Erythroblast (primary cell): ENCODE data around the gene NR0B2.
"Not testable (repeated sequence)": the region's sequence is repeated elsewhere in the genome, so short reads cannot be mapped to it uniquely, and the experiment has no call there.

Source experiments
- DNase-seq, 2 experiments: peaks; one replicate each; lab custom pipeline; 2025; lab: John Stamatoyannopoulos, UW
- GATA1 ChIP-seq: IDR thresholded peaks from 2 replicates; pipeline ENCODE4 v1.6.1; 2011; ENCODE audit warnings: low read depth, mild to moderate bottlenecking, control low read depth, low read length, moderate library complexity
- POLR2A ChIP-seq: IDR thresholded peaks from 2 replicates; pipeline ENCODE4 v1.6.1; 2011; ENCODE audit warnings: mild to moderate bottlenecking, low read length

Gene NR0B2, protein sequence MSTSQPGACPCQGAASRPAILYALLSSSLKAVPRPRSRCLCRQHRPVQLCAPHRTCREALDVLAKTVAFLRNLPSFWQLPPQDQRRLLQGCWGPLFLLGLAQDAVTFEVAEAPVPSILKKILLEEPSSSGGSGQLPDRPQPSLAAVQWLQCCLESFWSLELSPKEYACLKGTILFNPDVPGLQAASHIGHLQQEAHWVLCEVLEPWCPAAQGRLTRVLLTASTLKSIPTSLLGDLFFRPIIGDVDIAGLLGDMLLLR

DNA sequence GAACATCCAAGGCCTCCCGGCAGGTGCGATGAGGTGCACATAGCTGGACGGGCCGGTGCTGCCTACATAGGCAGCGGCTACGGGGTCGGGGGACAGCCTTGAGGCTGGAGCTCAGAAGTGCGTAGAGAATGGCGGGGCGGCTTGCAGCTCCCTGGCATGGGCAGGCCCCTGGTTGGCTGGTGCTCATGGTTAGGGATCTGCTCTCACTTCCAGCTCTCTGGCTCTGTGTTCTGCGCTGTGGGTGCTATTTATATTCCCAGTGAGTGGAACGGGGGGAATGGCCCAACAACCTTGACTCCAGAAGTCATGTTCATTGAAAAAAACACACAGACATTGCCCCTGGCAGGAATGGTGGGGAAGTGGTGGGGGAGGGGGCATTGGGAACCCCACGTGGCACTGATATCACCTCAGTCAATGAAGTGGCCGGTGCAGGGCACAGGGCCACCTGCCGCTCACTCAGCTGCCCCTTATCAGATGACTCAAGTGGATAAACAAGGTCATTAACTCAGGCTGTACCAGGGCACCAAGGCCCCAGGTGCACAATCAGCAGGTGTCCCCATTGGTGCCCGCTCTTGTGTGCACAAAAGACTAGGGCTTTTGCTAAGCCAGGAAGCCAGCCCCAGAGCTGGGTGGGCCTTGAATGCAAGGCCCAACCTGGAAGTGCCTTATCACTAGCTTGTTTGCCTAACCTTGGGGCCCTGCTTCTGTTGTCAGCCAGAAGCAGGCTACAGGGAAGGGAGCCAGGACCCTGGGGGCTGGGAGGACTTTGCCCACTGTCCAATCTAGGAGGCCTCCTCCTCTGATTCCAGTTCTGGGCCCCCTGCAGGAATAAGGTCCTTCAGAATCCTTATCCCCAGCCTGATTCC lies at the start of gene NR0B2:
Gene NR0B2, minus strand, starts transcription at position 222 of the 866 bp plus-strand sequence. Its CDS starts 35 bp downstream, at position 187.
- peak; percentile 77 to 89 for DNase-seq
- no peak for TF ChIP-seq GATA1
- TF ChIP-seq POLR2A: no peak

DNA sequence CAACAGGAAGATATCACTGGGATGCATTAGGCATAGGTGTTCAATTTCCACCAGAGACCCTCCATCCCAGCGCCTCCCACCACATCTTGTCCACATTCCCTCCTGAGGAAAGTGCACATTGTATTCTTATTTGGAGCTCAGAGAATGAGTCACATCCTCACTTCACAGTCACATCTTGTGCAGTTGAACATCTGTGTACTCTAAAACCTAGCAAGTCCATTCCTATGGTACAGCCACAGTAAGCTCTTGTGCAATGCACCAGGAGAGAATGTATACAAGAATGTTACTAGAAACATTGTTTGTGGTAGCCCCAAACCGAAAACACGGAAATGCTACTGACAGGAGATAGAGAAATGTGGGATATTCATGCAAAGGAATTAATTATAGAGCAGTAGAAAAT lies 48.1 kb upstream of the NR0B2 start:
- no peak for DNase-seq
- TF ChIP-seq POLR2A (no peak), GATA1 (no peak)

DNA sequence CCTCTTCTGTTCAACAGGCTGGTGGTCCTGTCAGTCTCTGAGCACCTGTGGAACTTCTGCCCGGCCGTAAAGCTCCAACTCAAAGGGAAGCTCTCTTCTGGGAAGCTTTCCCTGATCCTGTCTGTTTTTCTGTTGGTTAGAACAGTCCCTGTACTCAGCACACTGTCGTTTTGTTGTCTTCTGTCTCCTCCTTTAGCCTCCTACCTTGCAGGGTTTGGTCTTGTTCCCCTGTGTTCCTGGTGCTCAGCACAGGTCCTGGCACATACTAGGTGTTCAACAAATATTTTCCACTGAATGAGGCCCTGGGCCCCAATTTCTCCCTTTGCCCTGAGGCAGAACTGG lies 46.8 kb upstream of the NR0B2 start:
- no peak for DNase-seq
- no peak for TF ChIP-seq GATA1
- no peak for TF ChIP-seq POLR2A

DNA sequence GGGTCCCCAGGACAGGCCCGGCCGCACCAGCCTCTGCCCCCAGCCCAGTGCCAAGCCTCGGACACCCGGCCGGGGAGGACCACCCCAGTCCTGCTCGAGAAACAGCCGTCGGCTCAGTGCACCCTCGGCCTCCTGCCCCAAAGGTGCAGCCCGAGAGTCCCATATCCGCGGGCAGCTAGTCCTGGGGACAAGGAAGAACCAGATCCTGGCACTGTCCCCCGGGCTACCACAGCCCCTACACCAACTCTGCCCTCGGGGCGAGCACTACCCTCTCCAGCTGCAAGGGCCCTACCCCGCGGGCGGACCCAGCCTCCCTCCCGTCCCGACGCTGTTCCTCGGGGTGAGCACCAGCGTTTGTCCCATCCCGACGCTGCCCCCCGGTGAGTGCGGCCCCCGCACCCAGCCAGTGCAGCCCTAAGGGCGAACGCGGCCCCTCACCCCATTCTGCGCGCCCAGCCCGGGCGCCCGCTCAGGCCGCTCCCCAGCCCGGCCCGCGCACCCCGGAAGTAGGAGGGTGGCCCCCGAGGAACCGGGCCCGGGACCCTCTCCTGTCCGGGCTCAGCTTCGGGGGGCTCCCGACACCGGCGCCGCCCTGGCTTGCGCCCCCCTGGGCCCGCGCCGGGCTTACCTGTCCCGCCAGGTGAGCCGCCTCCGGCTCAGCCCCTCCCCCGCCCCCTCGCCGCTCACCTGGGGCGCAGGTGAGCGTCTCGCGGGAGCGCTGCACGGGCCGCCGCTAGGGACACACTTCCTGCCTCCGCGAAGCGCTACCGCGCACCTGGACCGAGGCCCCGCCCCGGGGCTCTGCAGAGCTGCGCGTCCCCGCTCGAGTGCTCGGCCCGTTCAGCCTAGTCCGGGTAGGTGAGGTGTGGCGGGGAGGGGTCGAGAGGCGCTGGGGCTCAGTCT lies 46.2 kb upstream of the NR0B2 start, which contains the start of gene KDF1:
Gene KDF1, minus strand, starts transcription at position 747 of the 903 bp plus-strand sequence. CDS start 8,088 bp downstream, outside the sequence.
- no peak for DNase-seq
- TF ChIP-seq GATA1 (no peak), POLR2A (no peak)

DNA sequence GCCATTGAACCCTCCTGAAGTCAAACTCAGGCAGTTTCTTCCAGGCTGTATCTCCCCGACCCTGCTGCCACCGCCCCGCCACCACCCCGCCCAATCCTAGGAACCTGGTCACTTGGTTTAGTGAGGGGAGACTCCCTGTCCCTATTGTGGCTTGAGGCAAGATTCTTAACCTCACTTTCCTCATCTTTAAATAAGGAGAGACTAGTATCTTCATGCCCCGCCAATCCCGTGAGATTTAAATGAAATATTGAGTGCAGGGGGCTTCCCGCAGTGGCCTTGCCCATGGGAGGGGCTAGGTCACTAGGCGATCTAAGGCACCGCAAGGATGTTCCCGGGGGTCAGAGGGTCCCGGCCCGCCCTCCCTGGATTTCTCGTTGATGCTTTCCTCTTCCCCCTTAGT lies 45.5 kb upstream of the NR0B2 start:
- TF ChIP-seq POLR2A: no peak
- TF ChIP-seq GATA1: no peak
- DNase-seq: no peak

DNA sequence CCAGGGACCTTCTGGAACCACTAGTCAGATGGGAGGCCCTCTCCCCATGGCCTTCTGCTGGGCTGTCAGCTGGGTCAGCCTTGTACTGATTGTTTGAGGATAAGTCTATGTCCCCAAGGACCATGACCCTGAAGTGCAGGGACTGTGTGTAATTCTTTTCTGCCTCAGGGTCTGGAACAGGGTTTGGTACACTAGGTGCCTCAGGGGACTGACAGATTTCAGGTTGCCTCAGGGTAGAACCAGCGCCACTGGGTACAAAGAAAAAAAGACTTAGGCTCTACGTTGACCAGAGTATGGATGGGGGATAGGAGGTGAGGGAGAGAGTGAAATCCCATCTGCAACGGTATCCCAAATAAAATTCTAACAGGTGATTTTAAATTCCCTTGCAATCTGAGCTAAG lies 43.5 kb upstream of the NR0B2 start:
- TF ChIP-seq GATA1: no peak
- no peak for TF ChIP-seq POLR2A
- no peak for DNase-seq

DNA sequence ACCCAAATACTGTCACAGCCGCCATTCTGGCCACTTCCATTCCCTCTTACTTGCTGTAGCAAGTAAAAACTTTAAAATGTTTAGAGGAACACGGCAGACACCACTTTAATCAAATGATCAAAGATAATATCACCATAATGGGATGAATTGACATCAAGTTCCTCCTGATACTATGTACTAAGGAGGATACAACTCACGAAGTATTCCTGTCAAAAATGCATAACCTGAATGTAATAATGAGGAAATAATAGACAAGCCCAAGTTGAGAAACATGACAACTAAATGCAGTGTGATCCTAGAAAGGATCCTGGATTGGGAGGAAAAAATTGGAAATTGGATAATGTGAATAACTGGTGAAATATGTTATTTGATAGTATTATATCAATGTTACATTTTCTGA lies 42.5 kb upstream of the NR0B2 start:
- no peak for TF ChIP-seq GATA1
- DNase-seq: no peak

DNA sequence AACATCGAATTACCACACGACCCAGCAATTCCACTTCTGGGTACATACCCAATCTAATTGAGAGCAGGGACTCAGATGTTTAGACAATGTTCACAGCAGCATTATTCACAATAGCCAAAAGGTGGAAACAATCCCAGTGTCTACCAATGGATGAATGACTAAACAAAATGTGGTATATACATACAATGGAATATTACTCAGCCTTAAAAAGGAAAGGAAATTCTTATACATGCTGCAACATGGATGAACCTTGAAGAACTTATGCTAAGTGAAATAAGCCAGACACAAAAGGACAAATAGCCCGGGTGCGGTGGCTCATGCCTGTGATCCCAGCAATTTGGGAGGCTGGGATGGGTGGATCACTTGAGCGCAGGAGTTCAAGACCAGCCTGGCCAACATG lies 39.6 kb upstream of the NR0B2 start:
- no peak for DNase-seq
- TF ChIP-seq POLR2A: no peak
- TF ChIP-seq GATA1: no peak

DNA sequence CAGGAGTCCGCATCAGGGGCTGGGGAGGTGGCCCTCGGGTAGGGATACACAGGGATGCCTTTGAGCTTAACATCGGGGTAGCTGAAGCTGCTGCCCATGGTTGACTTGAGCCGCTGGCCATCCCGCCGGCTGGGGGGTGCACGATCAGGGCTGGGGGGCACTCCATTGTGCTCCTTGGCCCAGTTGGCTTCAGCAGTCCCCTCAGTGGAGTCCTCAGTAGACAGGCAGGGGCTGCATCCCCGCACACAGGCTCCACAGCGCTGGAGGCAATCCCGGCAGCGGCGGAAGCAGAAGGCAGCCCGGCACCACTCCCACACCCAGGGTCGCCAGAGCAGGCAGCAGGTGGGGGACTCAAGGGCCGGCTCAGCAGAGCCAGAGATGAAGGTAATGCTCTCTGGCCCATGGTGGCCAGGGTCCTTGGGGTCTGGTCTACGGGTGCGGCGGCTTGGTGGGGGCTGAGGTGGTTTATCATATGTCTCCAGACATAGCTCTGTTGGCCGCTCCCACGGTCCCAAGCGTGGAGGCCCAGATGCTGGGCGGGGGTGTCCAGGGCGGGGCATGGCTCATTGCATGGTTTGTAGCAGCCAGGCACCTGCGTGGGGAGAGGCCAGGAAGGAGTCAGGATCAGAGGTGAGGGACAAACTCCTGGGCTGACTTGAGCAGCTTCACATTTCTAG lies 38.2 kb upstream of the NR0B2 start:
- TF ChIP-seq POLR2A (no peak), GATA1 (no peak)
- DNase-seq: peak; percentile 26 to 53

DNA sequence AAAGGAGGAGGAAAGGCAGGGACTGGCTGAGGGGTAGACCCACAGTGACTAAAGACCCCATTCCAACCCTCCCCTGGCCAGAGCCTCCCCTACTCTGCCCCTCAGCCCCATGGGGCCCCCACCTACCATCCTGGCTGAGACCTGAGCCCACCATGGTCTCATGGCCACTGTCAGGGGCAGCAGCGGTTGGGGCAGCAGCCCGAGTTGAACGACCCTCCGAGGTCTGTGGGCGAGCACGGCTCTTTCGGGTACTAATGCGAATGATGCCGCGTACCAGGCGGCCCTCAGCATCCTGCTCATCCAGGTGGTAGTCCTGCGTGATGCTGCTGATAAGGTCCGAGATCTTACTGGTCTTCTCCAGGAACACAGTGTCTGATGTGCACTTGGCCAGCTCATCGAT lies 37.4 kb upstream of the NR0B2 start:
- DNase-seq: no peak
- no peak for TF ChIP-seq POLR2A
- TF ChIP-seq GATA1: no peak

DNA sequence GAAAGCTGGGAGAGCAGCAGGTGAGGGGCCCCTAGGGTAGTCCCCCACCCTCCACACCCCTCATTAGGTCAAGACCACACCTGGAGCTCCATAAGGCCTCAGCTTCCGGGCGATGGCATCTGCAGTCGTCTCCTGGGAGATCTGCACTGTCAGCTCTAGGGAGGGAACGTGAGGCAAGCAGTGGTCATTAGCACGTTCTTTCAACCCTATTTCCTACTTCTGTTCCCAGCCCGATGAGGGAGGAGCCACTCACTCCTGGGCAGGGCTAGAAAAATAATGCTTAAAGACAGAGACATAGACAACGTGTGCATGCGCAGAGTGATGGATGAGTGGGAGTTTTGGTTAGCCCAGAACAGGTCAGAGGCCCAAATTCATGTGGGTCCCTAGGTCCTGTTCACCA lies 36.8 kb upstream of the NR0B2 start:
- TF ChIP-seq GATA1 (no peak), POLR2A (no peak)
- DNase-seq: no peak

DNA sequence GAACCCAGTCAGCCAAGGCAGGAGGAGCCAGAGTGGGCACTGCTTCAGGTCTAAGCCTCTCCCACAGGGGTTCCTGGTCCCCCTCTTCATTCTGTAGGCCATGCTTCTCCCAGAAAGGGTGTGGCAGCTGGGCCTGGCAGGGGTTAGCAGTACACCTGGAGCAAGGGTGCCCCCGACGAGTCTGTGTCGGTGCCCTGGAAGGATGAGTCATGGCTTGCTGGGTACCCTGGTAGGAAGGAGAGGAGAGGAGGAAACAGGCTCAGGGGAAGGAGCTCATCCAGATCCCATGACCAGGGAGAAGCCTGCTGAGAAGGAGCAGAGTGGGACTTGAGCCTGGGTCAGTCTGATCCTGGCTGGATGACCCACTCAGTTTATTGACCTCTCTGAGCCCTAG lies 36.1 kb upstream of the NR0B2 start:
- TF ChIP-seq POLR2A: no peak
- TF ChIP-seq GATA1: no peak
- DNase-seq: no peak

DNA sequence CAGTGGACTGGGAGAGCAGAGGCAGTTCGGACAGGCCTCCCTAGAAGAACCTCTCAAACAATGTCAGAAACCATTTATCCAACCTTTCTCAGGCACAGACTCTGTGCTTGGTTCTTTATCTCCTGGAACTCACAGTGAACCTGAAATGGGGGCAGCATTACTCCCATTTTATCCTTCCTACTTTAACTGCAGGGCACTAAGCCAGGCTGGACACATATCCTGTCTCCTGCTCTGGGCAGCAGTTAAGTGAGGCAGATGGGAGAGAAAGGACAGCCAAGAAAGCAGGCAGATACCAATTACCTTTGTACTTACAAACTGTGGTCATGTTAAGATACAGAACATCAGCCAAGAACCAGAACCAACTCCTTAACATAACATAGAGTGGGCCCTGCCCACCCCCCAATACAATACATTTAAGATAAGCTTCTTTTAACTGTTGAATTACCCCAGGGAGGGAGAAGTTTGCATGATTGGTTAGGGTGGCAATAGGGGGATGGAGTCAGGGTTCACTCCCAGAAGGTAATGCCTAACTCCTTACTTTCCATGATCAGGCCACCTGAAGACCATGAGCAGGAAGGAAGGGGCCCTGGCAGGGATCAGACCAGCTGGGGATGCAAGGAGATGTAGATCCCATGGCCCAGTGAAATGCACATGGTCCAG lies 35.6 kb upstream of the NR0B2 start:
- no peak for DNase-seq
- no peak for TF ChIP-seq POLR2A
- no peak for TF ChIP-seq GATA1

DNA sequence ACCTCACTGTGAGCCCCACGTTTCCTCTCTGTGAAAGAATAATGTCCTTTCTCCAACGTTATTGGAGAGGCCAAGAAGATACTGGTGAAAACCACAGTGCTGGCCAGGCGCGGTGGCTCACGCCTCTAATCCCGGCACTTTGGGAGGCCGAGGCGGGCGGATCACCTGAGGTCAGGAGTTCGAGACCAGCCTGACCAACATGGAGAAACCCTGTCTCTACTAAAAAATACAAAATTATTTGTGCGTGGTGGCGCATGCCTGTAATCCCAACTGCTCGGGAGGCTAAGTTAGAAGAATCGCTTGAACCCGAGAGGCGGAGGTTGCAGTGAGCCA lies 34.9 kb upstream of the NR0B2 start:
- DNase-seq: not testable (repeated sequence)
